ENCODE data around the gene GMDS.

- no peak for TF ChIP-seq CTCF (IDR thresholded peaks at IDR 0.05)
- no peak for TF ChIP-seq POLR2A (IDR thresholded peaks at IDR 0.05)
- no peak for TF ChIP-seq EP300 (IDR thresholded peaks at IDR 0.05)
Measured at GRCh38 chr6:1586256-1586655, 659.1 kb downstream of the GMDS start.

Measured in ovary (tissue), 3 donors.